Measurements from ENCODE around the gene FSTL4.

The FSTL4 gene

DNA sequence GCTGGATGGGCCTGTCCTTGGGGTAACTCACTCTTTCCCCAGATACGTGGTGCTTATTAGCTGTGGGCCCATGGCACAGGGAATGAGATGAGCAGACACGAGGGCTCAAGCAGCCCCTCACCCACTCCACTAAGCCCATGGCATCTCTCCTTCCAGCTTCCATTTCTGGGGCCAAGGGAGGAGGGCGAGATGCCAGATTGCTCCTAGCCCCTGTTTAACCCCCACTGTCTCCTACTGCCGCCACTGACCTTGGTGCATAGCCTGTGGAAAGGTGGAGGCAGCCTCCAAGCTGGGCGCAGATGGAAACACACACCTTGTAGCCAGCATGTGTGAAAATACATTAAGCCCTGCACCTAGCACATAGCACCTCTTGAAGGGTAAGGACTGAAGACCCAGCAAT, 167.6 kb downstream of the FSTL4 start:
- no peak for DNase-seq
- no peak overlapping the region for H3K27ac ChIP-seq (ENCODE audit: insufficient read depth in 1 of 2, low read depth in 1 of 2, low read length in 2 of 2, poor library complexity in 1 of 2, severe bottlenecking in 2 of 2)
- no peaks in the 10 kb centered on the region for H3K4me1 ChIP-seq (ENCODE audit: control extremely low read depth in 1 of 4, control insufficient read depth in 4 of 4, insufficient read depth in 4 of 4, low read length in 3 of 4)
- CTCF ChIA-PET: interaction anchor here (1.5 kb wide), 1 partner anchor 18 kb away, joined by 3 read pairs; no protein-coding TSS in a partner anchor
- no peaks in the 10 kb centered on the region for H3K36me3 ChIP-seq (ENCODE audit: control insufficient read depth in 4 of 4, insufficient read depth in 4 of 4, low read length in 3 of 4)
- H3K27me3 ChIP-seq (replicated peaks in 2 of 5; ENCODE audit: control insufficient read depth in 4 of 5, insufficient read depth in 5 of 5, low read length in 4 of 5): peaks cover 0 to 8% (median 0%) of the 10 kb centered on the region in 5 experiments
- H3K4me3 ChIP-seq (ENCODE audit: control insufficient read depth in 1 of 7, extremely low read depth in 1 of 7, insufficient read depth in 4 of 7, low read depth in 2 of 7, low read length in 6 of 7): no peak overlapping the region
- H3K9me3 ChIP-seq (ENCODE audit: control extremely low read depth in 1 of 5, control insufficient read depth in 4 of 5, insufficient read depth in 2 of 5, low read depth in 1 of 5, low read length in 4 of 5): no peaks in the 10 kb centered on the region
- WGBS (ENCODE audit: insufficient coverage): 100% methylated on average over 2 of the region's 5 CpGs
- POLR2A ChIA-PET: no interaction called here

DNA sequence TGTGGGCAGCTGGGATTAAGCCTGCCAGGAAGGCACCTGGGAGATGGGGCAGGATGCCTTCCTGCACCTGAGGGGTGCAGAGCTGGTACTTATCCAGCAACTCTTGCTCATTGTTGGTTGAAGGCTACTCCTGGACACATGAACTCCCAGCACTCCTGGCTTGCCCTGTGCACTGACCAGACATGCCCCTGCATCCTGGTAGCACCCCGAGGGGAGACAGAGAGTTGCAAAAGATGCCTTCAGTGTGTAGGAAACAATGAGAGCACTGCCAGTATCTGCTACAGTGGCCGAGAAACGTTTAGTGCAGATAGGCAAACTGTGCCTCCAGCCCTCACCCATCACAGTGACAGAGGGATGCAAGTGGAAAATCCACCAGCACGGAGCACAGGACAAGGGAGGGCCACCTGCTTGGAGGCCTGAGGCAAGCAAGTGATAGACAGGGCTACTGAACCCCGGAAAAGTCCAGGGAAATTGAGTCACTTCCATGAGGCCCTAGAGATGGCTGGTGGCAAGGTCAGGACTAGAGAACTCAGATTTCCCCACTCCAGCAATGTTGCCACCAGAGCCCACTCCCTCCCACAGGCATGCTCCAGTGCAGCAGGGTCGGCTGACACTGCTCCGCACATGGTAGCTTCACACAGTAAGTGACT, 171.1 kb downstream of the FSTL4 start:
- Histone ChIP-seq H3K4me3 (ENCODE audit: control insufficient read depth in 1 of 7, extremely low read depth in 1 of 7, insufficient read depth in 4 of 7, low read depth in 2 of 7, low read length in 6 of 7) (no peak overlapping the region), H3K36me3 (ENCODE audit: control insufficient read depth in 4 of 4, insufficient read depth in 4 of 4, low read length in 3 of 4) (no peaks in the 10 kb centered on the region), H3K27ac (ENCODE audit: insufficient read depth in 1 of 2, low read depth in 1 of 2, low read length in 2 of 2, poor library complexity in 1 of 2, severe bottlenecking in 2 of 2) (no peak overlapping the region), H3K9me3 (ENCODE audit: control extremely low read depth in 1 of 5, control insufficient read depth in 4 of 5, insufficient read depth in 2 of 5, low read depth in 1 of 5, low read length in 4 of 5) (no peaks in the 10 kb centered on the region), H3K27me3 (replicated peaks in 2 of 5; ENCODE audit: control insufficient read depth in 4 of 5, insufficient read depth in 5 of 5, low read length in 4 of 5) (peaks cover 0 to 15% (median 0%) of the 10 kb centered on the region in 5 experiments), H3K4me1 (ENCODE audit: control extremely low read depth in 1 of 4, control insufficient read depth in 4 of 4, insufficient read depth in 4 of 4, low read length in 3 of 4) (no peaks in the 10 kb centered on the region)
- ChIA-PET CTCF (interaction anchor here (1.1 to 1.4 kb wide), 3 partner anchors 12 to 20 kb away, joined by 3 read pairs; no protein-coding TSS in a partner anchor), POLR2A (no interaction called here)
- 87% methylated on average over 6 of the region's 7 CpGs for WGBS (ENCODE audit: insufficient coverage)
- DNase-seq: no peak

DNA sequence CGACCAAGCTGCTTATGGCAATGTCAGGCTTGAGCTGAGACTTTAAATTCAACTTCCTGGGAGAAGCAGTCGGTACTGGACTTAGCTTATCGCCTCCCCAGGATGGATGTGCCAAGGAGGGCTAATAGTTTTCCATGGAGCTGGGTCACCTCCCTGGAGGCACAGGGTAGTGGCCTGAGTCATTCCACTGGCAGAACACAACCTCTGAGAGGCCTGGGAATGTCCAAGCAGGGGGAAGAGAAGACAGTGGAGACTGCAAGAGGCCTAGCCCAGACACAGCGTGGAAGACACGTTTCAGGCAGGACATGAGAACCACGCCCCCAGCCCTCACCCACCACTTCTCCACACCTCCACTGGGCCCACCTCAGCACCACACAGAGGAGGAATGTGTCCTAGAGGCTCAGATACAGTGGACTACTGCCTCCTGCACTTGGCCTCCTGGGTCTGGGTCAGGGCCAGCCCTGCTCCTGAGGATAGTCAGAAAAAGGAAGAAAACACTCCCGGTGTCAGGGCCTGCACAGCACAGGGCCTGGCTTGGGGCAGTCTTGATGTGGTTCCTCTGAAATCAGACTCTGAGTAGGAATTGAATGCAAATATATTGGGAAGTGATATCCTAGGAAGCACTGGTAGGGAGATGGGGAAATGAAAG, 171.8 kb downstream of the FSTL4 start:
- H3K27me3 ChIP-seq (replicated peaks in 2 of 5; ENCODE audit: control insufficient read depth in 4 of 5, insufficient read depth in 5 of 5, low read length in 4 of 5): peaks cover 0 to 17% (median 0%) of the 10 kb centered on the region in 5 experiments
- H3K36me3 ChIP-seq (ENCODE audit: control insufficient read depth in 4 of 4, insufficient read depth in 4 of 4, low read length in 3 of 4): no peaks in the 10 kb centered on the region
- H3K27ac ChIP-seq (ENCODE audit: insufficient read depth in 1 of 2, low read depth in 1 of 2, low read length in 2 of 2, poor library complexity in 1 of 2, severe bottlenecking in 2 of 2): no peak overlapping the region
- ChIA-PET POLR2A (no interaction called here), CTCF (interaction anchor here (0.7 to 1.4 kb wide), 2 partner anchors 11 to 17 kb away, joined by 3 read pairs; no protein-coding TSS in a partner anchor)
- 90% methylated on average over 7 of the region's 7 CpGs for WGBS (ENCODE audit: insufficient coverage)
- no peak for DNase-seq
- no peaks in the 10 kb centered on the region for H3K4me1 ChIP-seq (ENCODE audit: control extremely low read depth in 1 of 4, control insufficient read depth in 4 of 4, insufficient read depth in 4 of 4, low read length in 3 of 4)
- no peak overlapping the region for H3K4me3 ChIP-seq (ENCODE audit: control insufficient read depth in 1 of 7, extremely low read depth in 1 of 7, insufficient read depth in 4 of 7, low read depth in 2 of 7, low read length in 6 of 7)
- no peaks in the 10 kb centered on the region for H3K9me3 ChIP-seq (ENCODE audit: control extremely low read depth in 1 of 5, control insufficient read depth in 4 of 5, insufficient read depth in 2 of 5, low read depth in 1 of 5, low read length in 4 of 5)

DNA sequence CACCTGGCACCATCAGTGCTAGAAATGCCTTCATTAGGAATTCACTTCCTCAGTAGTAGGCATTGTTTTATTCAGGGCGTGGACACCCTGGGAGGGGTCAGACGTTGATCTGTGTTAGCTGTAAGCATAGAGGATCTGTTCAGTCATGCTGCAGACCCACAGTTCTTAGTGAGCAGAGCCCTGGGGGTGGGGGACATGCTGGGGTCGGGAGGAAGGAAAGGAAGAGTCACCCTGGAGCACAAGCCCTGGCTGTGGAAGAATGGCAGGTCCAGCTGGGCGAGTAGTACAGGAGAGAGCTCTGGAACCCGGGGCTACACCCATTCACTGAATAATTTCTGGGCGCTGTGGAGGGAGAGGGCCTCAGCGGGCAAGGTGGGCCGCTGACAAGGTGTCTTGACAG, 172.5 kb downstream of the FSTL4 start:
- H3K27ac ChIP-seq (ENCODE audit: insufficient read depth in 1 of 2, low read depth in 1 of 2, low read length in 2 of 2, poor library complexity in 1 of 2, severe bottlenecking in 2 of 2): no peak overlapping the region
- DNase-seq: no peak
- H3K36me3 ChIP-seq (ENCODE audit: control insufficient read depth in 4 of 4, insufficient read depth in 4 of 4, low read length in 3 of 4): no peaks in the 10 kb centered on the region
- no peaks in the 10 kb centered on the region for H3K9me3 ChIP-seq (ENCODE audit: control extremely low read depth in 1 of 5, control insufficient read depth in 4 of 5, insufficient read depth in 2 of 5, low read depth in 1 of 5, low read length in 4 of 5)
- ChIA-PET POLR2A (no interaction called here), CTCF (interaction anchor here (0.7 to 1.4 kb wide), 3 partner anchors 10 to 114 kb away, joined by 3 read pairs; no protein-coding TSS in a partner anchor)
- WGBS (ENCODE audit: insufficient coverage): 94% methylated on average over 8 of the region's 8 CpGs
- H3K27me3 ChIP-seq (replicated peaks in 2 of 5; ENCODE audit: control insufficient read depth in 4 of 5, insufficient read depth in 5 of 5, low read length in 4 of 5): peaks cover 0 to 17% (median 0%) of the 10 kb centered on the region in 5 experiments
- no peaks in the 10 kb centered on the region for H3K4me1 ChIP-seq (ENCODE audit: control extremely low read depth in 1 of 4, control insufficient read depth in 4 of 4, insufficient read depth in 4 of 4, low read length in 3 of 4)
- H3K4me3 ChIP-seq (ENCODE audit: control insufficient read depth in 1 of 7, extremely low read depth in 1 of 7, insufficient read depth in 4 of 7, low read depth in 2 of 7, low read length in 6 of 7): no peak overlapping the region

DNA sequence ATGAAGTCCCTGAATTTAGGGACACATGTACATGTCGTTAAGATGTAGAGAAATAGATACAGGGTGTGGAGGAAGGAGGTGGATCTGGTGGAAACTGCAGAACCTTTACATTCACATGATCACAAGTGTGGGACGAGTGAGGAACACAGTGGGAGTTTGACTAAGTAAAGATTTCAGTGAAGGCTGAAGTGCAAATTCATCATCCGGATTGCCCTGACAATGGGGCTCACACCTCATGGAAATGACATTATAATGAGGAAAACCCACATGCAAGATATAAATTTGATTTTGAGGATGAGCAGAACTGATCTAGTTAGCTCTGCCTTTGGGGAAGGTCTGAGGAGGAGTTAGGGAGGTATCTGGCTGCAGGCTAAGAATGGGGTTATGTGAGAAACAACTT, 173.9 kb downstream of the FSTL4 start:
- Histone ChIP-seq H3K9me3 (ENCODE audit: control extremely low read depth in 1 of 5, control insufficient read depth in 4 of 5, insufficient read depth in 2 of 5, low read depth in 1 of 5, low read length in 4 of 5) (no peaks in the 10 kb centered on the region), H3K27me3 (replicated peaks in 2 of 5; ENCODE audit: control insufficient read depth in 4 of 5, insufficient read depth in 5 of 5, low read length in 4 of 5) (peaks cover 0 to 12% (median 0%) of the 10 kb centered on the region in 5 experiments), H3K27ac (ENCODE audit: insufficient read depth in 1 of 2, low read depth in 1 of 2, low read length in 2 of 2, poor library complexity in 1 of 2, severe bottlenecking in 2 of 2) (no peak overlapping the region), H3K4me1 (ENCODE audit: control extremely low read depth in 1 of 4, control insufficient read depth in 4 of 4, insufficient read depth in 4 of 4, low read length in 3 of 4) (no peaks in the 10 kb centered on the region), H3K4me3 (ENCODE audit: control insufficient read depth in 1 of 7, extremely low read depth in 1 of 7, insufficient read depth in 4 of 7, low read depth in 2 of 7, low read length in 6 of 7) (no peak overlapping the region), H3K36me3 (ENCODE audit: control insufficient read depth in 4 of 4, insufficient read depth in 4 of 4, low read length in 3 of 4) (no peaks in the 10 kb centered on the region)
- ChIA-PET CTCF (no interaction called here), POLR2A (no interaction called here)
- 96% methylated on average over 3 of the region's 3 CpGs for WGBS (ENCODE audit: insufficient coverage)
- DNase-seq: no peak

DNA sequence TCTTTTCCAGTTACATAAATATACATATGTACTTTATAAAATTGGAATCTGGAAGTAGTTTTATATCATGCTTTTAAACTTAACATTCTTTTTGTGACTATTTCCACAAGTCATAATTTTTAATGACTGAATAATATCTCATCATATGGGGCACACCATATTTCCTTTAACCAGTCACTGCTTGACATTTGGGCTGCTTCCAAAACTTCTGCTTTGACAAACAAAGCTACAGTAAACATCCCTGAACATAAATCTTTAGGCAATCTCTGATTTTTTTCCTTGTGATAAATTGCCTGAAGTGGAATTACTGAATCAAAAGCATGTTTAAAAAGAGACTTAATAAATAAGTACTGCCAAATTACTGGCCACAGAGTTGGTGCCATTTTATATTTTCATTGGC, 178.0 kb downstream of the FSTL4 start:
- Histone ChIP-seq H3K4me1 (ENCODE audit: control extremely low read depth in 1 of 4, control insufficient read depth in 4 of 4, insufficient read depth in 4 of 4, low read length in 3 of 4) (no peaks in the 10 kb centered on the region), H3K27me3 (replicated peaks in 2 of 5; ENCODE audit: control insufficient read depth in 4 of 5, insufficient read depth in 5 of 5, low read length in 4 of 5) (peaks cover 0 to 16% (median 0%) of the 10 kb centered on the region in 5 experiments), H3K27ac (ENCODE audit: insufficient read depth in 1 of 2, low read depth in 1 of 2, low read length in 2 of 2, poor library complexity in 1 of 2, severe bottlenecking in 2 of 2) (no peak overlapping the region), H3K4me3 (ENCODE audit: control insufficient read depth in 1 of 7, extremely low read depth in 1 of 7, insufficient read depth in 4 of 7, low read depth in 2 of 7, low read length in 6 of 7) (no peak overlapping the region), H3K36me3 (ENCODE audit: control insufficient read depth in 4 of 4, insufficient read depth in 4 of 4, low read length in 3 of 4) (no peaks in the 10 kb centered on the region), H3K9me3 (ENCODE audit: control extremely low read depth in 1 of 5, control insufficient read depth in 4 of 5, insufficient read depth in 2 of 5, low read depth in 1 of 5, low read length in 4 of 5) (no peaks in the 10 kb centered on the region)
- ChIA-PET POLR2A (no interaction called here), CTCF (interaction anchor here (1.6 kb wide), 1 partner anchor 10 kb away, joined by 7 read pairs; no protein-coding TSS in a partner anchor)
- DNase-seq: no peak

DNA sequence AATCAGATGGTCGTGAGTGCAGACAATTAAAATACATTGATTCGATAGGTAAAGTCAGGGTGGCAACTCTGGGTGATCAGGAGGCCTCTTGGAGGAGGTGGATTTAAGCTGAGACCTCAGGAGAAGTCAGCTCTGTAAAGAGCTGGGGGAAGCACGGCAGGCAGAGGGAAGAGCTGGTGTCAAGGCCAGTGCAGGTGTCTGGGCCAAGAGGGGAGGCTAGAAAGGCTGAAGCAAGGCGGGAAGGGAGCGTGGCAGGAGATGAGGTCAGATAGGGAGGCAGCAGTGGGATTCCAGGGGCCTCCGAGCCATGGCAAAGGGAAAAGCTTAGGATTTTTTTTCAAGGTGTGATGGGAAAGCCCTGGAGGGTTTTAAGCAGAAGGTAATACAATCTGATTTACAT, 178.7 kb downstream of the FSTL4 start:
- H3K4me3 ChIP-seq (ENCODE audit: control insufficient read depth in 1 of 7, extremely low read depth in 1 of 7, insufficient read depth in 4 of 7, low read depth in 2 of 7, low read length in 6 of 7): no peak overlapping the region
- 99% methylated on average over 6 of the region's 6 CpGs for WGBS (ENCODE audit: insufficient coverage)
- no peaks in the 10 kb centered on the region for H3K4me1 ChIP-seq (ENCODE audit: control extremely low read depth in 1 of 4, control insufficient read depth in 4 of 4, insufficient read depth in 4 of 4, low read length in 3 of 4)
- H3K27ac ChIP-seq (ENCODE audit: insufficient read depth in 1 of 2, low read depth in 1 of 2, low read length in 2 of 2, poor library complexity in 1 of 2, severe bottlenecking in 2 of 2): no peak overlapping the region
- ChIA-PET CTCF (interaction anchor here (1.0 to 1.6 kb wide), 2 partner anchors 9 to 12 kb away, joined by 3 to 7 read pairs; no protein-coding TSS in a partner anchor), POLR2A (no interaction called here)
- DNase-seq: no peak
- no peaks in the 10 kb centered on the region for H3K9me3 ChIP-seq (ENCODE audit: control extremely low read depth in 1 of 5, control insufficient read depth in 4 of 5, insufficient read depth in 2 of 5, low read depth in 1 of 5, low read length in 4 of 5)
- no peaks in the 10 kb centered on the region for H3K36me3 ChIP-seq (ENCODE audit: control insufficient read depth in 4 of 4, insufficient read depth in 4 of 4, low read length in 3 of 4)
- peaks cover 0 to 16% (median 0%) of the 10 kb centered on the region in 5 experiments for H3K27me3 ChIP-seq (replicated peaks in 2 of 5; ENCODE audit: control insufficient read depth in 4 of 5, insufficient read depth in 5 of 5, low read length in 4 of 5)

Data from common myeloid progenitor, CD34-positive (primary cell).